Neural progenitor cell (in vitro differentiated cells): ENCODE results near the gene CD70.

Source experiments
- CTCF ChIP-seq: fragments of 200-600 bp; sonication (generic); IDR thresholded peaks from 2 replicates; pipeline ENCODE4 v1.5.1; 2017; ENCODE audit warnings: antibody characterized with exemption, mild to moderate bottlenecking
- EZH2 ChIP-seq: fragments of 200-600 bp; sonication (generic); IDR thresholded peaks from 2 replicates; pipeline ENCODE4 v1.6.1; 2017; ENCODE audit warnings: antibody characterized with exemption, mild to moderate bottlenecking, moderate library complexity

GRCh38 chr19:6596621-6597020 lies 5.7 kb upstream of the CD70 start:
- no peak for TF ChIP-seq CTCF
- TF ChIP-seq EZH2 = no peak
